GM19468 (cell line): ENCODE results near the gene LTBP2.

Experiments used
- ATAC-seq: cut with Tn5 transposase; IDR thresholded peaks from one replicate; pipeline ENCODE4 v1.9.1; 2021; ENCODE audit warnings: mild to moderate bottlenecking, moderate library complexity, moderate number of reproducible peaks; ENCODE audit not compliant: unreplicated experiment; ENCODE audit errors: extremely low read depth

The LTBP2 gene

DNA sequence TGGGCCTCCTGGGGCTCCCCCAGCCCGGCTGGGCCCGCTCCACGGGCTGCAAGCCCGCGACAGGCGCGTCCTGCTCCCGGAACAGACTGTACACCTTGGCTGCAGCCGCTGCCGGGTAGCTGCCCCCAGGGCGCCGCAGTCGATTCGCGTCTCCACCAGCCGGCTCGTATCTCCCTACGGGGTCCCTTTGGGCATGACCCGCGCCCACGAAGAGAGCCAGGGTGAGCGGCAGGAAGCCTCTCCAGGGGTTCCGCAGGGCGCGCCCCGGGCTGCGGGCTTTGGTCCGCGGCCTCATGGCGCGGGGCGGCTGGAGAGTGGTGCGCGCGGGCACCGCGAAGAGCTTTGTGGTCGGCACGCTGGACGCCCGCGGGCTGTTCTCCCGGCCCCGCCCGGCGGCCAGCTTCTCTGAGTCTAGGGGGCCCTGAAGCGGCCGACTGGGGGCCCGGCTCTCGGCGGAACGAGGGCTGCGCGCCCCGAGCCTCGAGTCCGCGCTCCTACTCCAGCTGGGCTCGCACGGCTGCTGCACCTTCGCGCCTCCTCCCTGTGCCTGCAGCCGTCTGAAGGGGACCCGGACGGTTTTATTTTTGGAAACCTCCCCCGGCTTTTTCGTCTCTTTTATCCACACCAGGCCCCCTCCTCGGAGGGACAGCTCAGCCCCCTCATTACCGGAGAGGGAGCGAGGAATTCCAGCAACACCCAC is at the start of gene LTBP2:
Gene LTBP2, minus strand, starts transcription at position 588 of the 700 bp plus-strand sequence. Its CDS starts 293 bp downstream, at position 295.
- no peak for ATAC-seq

DNA sequence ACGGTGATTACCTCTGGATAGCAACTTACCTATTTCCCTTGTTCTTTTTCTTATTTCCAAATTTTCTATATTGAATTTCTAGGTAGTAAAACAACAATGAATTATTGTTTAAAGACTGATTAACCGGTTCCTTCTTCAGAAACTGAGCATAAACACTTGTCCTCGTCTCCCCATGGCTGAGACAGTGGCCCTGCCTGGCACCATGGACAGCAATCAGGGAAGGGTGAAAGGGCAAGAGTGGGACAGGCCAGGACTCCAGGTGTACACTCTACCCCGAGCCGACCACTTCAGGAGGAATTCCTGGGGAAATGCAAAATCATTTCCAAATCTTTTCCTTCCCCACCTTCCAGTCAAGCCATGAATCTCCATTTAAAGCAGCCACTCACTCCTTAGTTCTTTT is 48.8 kb upstream of the LTBP2 start:
- ATAC-seq = no peak

DNA sequence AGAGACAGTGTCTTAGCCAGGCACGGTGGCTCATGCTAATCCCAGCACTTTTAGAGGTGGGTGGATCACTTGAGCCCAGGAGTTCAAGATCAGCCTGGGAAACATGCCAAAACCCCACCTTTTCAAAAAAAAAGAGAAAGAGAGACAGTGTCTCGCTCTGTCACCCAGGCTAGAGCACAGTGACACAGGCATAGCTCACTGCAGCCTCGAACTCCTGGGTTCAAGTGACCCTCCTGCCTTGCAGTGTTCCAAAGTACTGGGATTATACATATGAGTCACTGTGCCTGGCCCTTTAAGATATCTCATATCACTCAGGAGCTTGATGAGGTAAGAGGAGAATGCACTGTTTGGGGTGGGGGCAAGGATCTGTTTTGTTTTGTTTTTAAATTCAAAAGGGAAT is 48.1 kb upstream of the LTBP2 start:
- no peak for ATAC-seq

DNA sequence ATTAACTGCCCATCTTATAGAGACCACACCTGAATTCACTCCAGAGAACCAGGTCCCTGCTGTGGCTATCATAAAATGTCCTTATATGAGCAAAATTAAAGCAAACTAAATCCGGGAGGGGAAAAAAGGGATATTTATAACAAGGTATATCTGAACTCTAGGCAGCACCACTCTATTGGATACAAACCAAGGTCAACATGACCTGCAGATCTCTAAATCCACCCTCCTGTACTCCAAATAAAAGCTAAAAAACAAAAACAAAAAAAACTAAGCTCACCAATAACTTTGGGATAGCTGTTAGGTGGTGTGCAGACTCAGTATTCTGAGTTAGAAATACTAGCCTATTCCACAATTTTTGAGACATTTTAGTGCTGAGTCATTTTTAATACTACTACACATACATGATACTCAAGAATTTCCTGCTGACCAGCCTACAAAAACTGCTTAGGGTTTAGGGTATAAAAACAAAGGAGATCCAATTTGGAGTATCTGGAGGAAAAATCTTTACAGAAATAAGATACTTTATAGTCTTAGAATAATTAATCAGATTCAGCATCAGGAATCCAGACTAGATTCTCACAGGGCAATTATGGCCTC is 46.6 kb upstream of the LTBP2 start:
- no peak for ATAC-seq

DNA sequence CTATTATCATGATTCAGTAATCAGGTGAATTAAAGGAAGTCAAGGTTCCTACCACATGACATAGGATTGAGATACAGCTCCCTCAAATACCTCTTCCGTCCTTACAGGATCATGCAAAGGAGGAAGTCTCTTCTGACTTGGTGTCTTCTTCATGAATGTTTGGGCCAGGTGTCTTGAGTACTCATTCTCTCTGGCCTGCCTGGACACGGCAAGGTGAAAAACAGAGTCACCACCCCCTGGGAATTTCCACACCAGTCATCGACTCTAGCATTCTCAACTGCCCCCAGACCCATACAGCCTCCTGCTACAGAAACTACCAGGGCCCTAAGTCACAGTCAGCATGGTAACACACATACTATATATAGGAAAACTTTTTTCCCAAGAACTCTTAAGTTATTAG is 44.9 kb upstream of the LTBP2 start:
- no peak for ATAC-seq

GRCh38 chr14:74655599-74656395 is 43.8 kb upstream of the LTBP2 start:
- ATAC-seq = no peak

DNA sequence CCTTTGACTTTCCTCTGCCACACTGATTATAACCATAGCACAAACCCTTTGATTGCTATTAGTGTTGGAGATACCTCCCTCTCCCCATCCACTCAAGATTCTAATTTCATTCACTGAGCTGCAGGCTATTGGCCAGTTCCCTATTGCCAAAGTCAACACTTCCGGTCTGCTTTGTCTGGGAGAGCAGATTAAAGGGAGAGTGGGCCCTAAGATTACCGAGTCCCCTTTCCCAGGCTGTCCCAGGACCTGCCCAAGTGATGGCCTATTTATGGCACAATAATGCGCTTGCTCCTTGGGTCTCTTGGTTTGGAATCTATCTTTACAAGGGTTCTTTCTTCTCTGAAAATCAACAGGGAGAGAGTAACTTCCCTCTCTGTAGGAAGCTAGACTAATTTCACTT is 42.9 kb upstream of the LTBP2 start:
- ATAC-seq = no peak

DNA sequence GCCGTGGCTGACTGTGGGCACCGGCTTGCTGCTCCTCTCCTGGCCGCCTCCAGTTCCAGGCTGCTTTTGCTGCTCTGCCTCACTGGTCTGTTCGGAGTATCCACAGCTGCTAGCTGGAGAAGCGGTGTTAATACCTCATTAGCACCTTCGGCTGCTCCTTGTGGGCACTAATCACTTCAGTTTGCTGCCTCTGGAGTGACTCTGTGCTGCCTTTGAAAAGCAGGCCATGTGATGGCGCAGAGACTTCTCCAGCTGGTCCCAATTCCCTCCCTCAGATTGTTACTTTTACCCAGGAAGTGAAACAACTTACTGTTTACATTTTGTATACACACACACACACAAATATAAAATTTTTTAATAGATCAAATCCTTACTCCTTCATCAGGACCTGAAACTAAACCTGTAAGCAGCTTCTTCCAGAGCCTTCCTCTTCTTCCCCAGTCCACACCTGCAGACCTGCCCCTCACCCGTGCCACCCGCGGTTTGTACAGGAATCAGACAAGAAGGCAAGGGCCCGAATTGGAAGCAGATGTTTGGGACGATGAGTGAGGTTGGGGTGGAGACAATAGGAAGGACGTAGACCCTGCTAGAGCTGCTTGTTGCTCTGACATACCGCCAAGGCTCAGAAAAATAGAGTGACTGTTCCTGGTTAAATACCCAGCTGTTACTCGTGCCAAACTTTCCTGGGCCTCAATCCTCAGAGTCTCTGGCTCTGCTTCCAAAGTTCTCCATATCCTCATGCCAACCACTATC is 41.5 kb upstream of the LTBP2 start:
- no peak for ATAC-seq

DNA sequence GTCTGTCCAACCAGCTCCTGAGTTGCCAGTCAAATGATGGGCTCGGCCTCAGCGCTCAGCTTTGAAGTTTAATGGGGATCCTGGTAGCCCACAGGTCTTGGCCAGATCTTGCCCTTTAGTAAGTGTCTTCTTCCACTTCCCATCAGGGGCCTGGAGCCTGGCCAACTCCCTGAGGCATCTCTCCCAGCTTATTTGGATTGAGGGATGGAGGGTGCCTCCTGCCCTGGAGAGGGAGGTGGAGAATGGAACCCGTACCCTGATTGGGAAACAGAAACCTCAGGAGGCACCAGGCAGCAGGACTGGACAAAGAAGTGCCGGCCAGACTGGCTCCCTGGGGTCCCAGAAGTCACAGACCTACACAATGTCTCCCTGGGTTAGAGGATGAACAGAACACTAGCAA is 40.5 kb upstream of the LTBP2 start:
- ATAC-seq = no peak

GRCh38 chr14:74650927-74651686 is 39.1 kb upstream of the LTBP2 start:
- no peak for ATAC-seq

GRCh38 chr14:74649673-74650072 is 37.6 kb upstream of the LTBP2 start:
- no peak for ATAC-seq

- no peak for ATAC-seq
Measured at GRCh38 chr14:74649167-74649566, 37.1 kb upstream of the LTBP2 start.

- no peak for ATAC-seq
Measured at GRCh38 chr14:74648601-74649000, 36.6 kb upstream of the LTBP2 start.

GRCh38 chr14:74647678-74648461 is 35.8 kb upstream of the LTBP2 start:
- no peak for ATAC-seq

DNA sequence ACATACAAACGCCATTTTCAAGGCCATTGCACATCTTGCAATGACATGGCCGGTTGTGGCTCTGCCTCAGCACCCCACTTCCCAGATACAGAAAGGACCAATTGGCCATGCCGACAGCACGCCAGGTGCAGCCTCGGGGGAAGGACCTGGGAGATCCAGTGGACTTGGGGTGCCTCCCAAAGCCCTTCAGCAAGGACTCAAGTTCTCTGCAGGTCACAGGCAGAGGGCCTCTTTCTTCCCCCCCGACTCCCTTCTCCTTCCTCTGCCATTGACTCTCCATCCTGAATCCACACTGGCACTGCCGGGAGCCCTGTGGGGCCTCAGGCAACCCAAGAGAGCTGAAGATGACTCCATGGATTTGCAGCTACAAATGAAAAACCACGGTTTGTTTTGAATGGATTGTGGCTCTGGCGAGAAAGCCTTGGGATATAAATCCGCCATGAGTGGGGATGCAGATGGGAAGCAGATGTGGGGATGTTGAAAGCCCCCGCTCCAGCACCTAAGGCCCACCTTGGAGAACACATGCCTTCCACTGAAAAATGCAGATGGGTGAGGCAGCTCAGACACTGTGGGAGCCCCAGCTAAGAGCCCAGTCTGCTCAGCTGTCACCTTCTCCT is 35.1 kb upstream of the LTBP2 start:
- ATAC-seq = no peak

DNA sequence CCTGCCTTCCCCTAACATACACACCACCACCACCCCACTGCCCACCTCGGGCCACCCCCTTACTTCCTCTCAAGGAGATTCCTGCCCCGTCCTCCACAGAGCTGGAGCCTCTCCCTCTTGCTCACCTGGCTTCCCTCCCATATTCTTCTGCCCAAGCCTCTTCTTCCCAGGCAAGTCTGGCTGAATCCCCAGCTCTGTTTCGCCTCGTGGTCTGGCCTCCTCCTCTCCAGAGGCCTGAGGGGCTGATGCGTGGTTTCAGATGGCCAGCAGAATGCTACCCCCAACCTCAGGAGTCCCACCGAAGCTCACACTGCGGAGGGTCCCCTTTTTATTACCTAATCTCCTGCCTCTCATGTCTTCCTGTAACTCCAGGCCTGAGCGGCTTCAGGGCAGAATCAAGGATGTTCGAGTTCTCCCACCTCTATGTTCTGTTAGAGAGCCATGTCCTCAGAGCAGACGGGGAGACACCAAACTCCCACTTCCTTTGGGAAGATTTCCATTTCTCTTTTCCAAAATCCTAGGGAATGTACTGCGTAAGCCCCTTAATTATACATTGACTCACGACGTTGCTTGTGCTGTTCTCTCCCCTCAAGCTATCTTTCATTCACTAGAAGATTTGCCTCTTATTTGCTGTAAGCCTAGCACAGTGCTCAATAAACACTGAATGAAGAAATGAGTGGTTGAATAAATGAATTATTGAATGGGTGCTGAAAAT is 33.9 kb upstream of the LTBP2 start:
- ATAC-seq = no peak

GRCh38 chr14:74645244-74645643 is 33.2 kb upstream of the LTBP2 start:
- ATAC-seq = no peak
